ENCODE measurements around the gene SYNGR2.
"Not testable (repeated sequence)": the region's sequence is repeated elsewhere in the genome, so short reads cannot be mapped to it uniquely, and the experiment has no call there.

Gene SYNGR2

GRCh38 chr17:78159575-78160158, 8.7 kb upstream of the SYNGR2 start:
- H3K4me1 Mint-ChIP-seq, result no peaks in the 10 kb centered on the region
- H3K27me3 Mint-ChIP-seq, result no peaks in the 10 kb centered on the region
- no peak overlapping the region for H3K27ac Mint-ChIP-seq (ENCODE audit: low read depth)
- peaks cover 2% of the 10 kb centered on the region for H3K36me3 Mint-ChIP-seq (ENCODE audit: insufficient read depth)
- no peak overlapping the region for H3K4me3 Mint-ChIP-seq
- DNase-seq (ENCODE audit: low spot score in 2 of 2), result no peak
- ATAC-seq (replicated peaks; ENCODE audit: extremely low read depth, poor library complexity, severe bottlenecking), result no peak
- no peaks in the 10 kb centered on the region for H3K9me3 Mint-ChIP-seq

GRCh38 chr17:78163881-78164747, 4.3 kb upstream of the SYNGR2 start:
- Mint-ChIP-seq H3K4me3 (no peak overlapping the region), H3K4me1 (no peaks in the 10 kb centered on the region), H3K9me3 (no peaks in the 10 kb centered on the region), H3K36me3 (ENCODE audit: insufficient read depth) (peaks cover 4% of the 10 kb centered on the region), H3K27me3 (no peaks in the 10 kb centered on the region), H3K27ac (ENCODE audit: low read depth) (no peak overlapping the region)
- ATAC-seq (replicated peaks; ENCODE audit: extremely low read depth, poor library complexity, severe bottlenecking) (no peak), DNase-seq (ENCODE audit: low spot score in 2 of 2) (no peak)

GRCh38 chr17:78164748-78165607, 3.4 kb upstream of the SYNGR2 start:
- Mint-ChIP-seq H3K9me3 (no peaks in the 10 kb centered on the region), H3K36me3 (ENCODE audit: insufficient read depth) (peaks cover 6% of the 10 kb centered on the region), H3K27me3 (no peaks in the 10 kb centered on the region), H3K27ac (ENCODE audit: low read depth) (no peak overlapping the region), H3K4me3 (no peak overlapping the region), H3K4me1 (peaks cover 8% of the 10 kb centered on the region)
- DNase-seq (ENCODE audit: low spot score in 2 of 2) (no peak), ATAC-seq (replicated peaks; ENCODE audit: extremely low read depth, poor library complexity, severe bottlenecking) (no peak)

- H3K4me1 Mint-ChIP-seq, result peaks cover 17% of the 10 kb centered on the region
- peaks cover 13% of the 10 kb centered on the region for H3K36me3 Mint-ChIP-seq (ENCODE audit: insufficient read depth)
- DNase-seq (ENCODE audit: low spot score in 2 of 2) (no peak), ATAC-seq (replicated peaks; ENCODE audit: extremely low read depth, poor library complexity, severe bottlenecking) (no peak)
- no peaks in the 10 kb centered on the region for H3K27me3 Mint-ChIP-seq
- H3K27ac Mint-ChIP-seq (ENCODE audit: low read depth), result no peak overlapping the region
- H3K9me3 Mint-ChIP-seq, result no peaks in the 10 kb centered on the region
- H3K4me3 Mint-ChIP-seq, result no peak overlapping the region
These were observed 2.0 kb upstream of the SYNGR2 start for GRCh38 chr17:78166416-78166815.

GRCh38 chr17:78168903-78169793, 767 bp downstream of the SYNGR2 start:
- no peak for DNase-seq (ENCODE audit: low spot score in 2 of 2)

GRCh38 chr17:78170692-78171590, 2.6 kb downstream of the SYNGR2 start:
- no peak for DNase-seq (ENCODE audit: low spot score in 2 of 2)
- Mint-ChIP-seq H3K4me3 (peak overlapping the region; percentile 71), H3K36me3 (ENCODE audit: insufficient read depth) (peaks cover 20% of the 10 kb centered on the region), H3K4me1 (peaks cover 47% of the 10 kb centered on the region), H3K27ac (ENCODE audit: low read depth) (peak overlapping the region; percentile 64), H3K9me3 (no peaks in the 10 kb centered on the region), H3K27me3 (no peaks in the 10 kb centered on the region)
- ATAC-seq (replicated peaks; ENCODE audit: extremely low read depth, poor library complexity, severe bottlenecking), result no peak

More at GRCh38 chr17:78168903-78169793, 767 bp downstream of the SYNGR2 start:
- Mint-ChIP-seq H3K4me1 (peaks cover 45% of the 10 kb centered on the region), H3K27me3 (no peaks in the 10 kb centered on the region), H3K27ac (ENCODE audit: low read depth) (peak overlapping the region; percentile 64), H3K9me3 (no peaks in the 10 kb centered on the region), H3K36me3 (ENCODE audit: insufficient read depth) (peaks cover 17% of the 10 kb centered on the region), H3K4me3 (peak overlapping the region; percentile 71)
- ATAC-seq (replicated peaks; ENCODE audit: extremely low read depth, poor library complexity, severe bottlenecking), result peak; percentile 28

GRCh38 chr17:78171591-78172248, 3.3 kb downstream of the SYNGR2 start:
- not testable (repeated sequence) for ATAC-seq (replicated peaks; ENCODE audit: extremely low read depth, poor library complexity, severe bottlenecking); H3K9me3 Mint-ChIP-seq; H3K27me3 Mint-ChIP-seq; DNase-seq (ENCODE audit: low spot score in 2 of 2)
- Mint-ChIP-seq H3K4me1 (peaks cover 54% of the 10 kb centered on the region), H3K27ac (ENCODE audit: low read depth) (peak overlapping the region; percentile 38), H3K4me3 (peak overlapping the region; percentile 20), H3K36me3 (ENCODE audit: insufficient read depth) (peaks cover 20% of the 10 kb centered on the region)

GRCh38 chr17:78172249-78173051, 4.1 kb downstream of the SYNGR2 start:
- H3K4me1 Mint-ChIP-seq, result peaks cover 59% of the 10 kb centered on the region
- peak overlapping the region; percentile 20 for H3K4me3 Mint-ChIP-seq
- ATAC-seq (replicated peaks; ENCODE audit: extremely low read depth, poor library complexity, severe bottlenecking) (no peak), DNase-seq (ENCODE audit: low spot score in 2 of 2) (no peak)
- H3K36me3 Mint-ChIP-seq (ENCODE audit: insufficient read depth), result peaks cover 20% of the 10 kb centered on the region
- H3K9me3 Mint-ChIP-seq, result no peaks in the 10 kb centered on the region
- no peaks in the 10 kb centered on the region for H3K27me3 Mint-ChIP-seq
- H3K27ac Mint-ChIP-seq (ENCODE audit: low read depth), result peak overlapping the region; percentile 38

GRCh38 chr17:78173097-78173715, 4.8 kb downstream of the SYNGR2 start:
- DNase-seq (ENCODE audit: low spot score in 2 of 2), result no peak
- Mint-ChIP-seq H3K4me1 (peaks cover 59% of the 10 kb centered on the region), H3K9me3 (no peaks in the 10 kb centered on the region)

GRCh38 chr17:78174346-78174869, 6.0 kb downstream of the SYNGR2 start:
- H3K4me1 Mint-ChIP-seq, result peaks cover 57% of the 10 kb centered on the region
- H3K4me3 Mint-ChIP-seq, result no peak overlapping the region
- no peaks in the 10 kb centered on the region for H3K9me3 Mint-ChIP-seq
- H3K27ac Mint-ChIP-seq (ENCODE audit: low read depth), result peak overlapping the region; percentile 92
- no peak for DNase-seq (ENCODE audit: low spot score in 2 of 2)
- H3K27me3 Mint-ChIP-seq, result no peaks in the 10 kb centered on the region
- H3K36me3 Mint-ChIP-seq (ENCODE audit: insufficient read depth), result peaks cover 16% of the 10 kb centered on the region
- no peak for ATAC-seq (replicated peaks; ENCODE audit: extremely low read depth, poor library complexity, severe bottlenecking)

More at GRCh38 chr17:78173097-78173715, 4.8 kb downstream of the SYNGR2 start:
- H3K27ac Mint-ChIP-seq (ENCODE audit: low read depth), result peak overlapping the region; percentile 92
- H3K4me3 Mint-ChIP-seq, result peak overlapping the region; percentile 34
- peak; percentile 61 for ATAC-seq (replicated peaks; ENCODE audit: extremely low read depth, poor library complexity, severe bottlenecking)
- H3K27me3 Mint-ChIP-seq, result no peaks in the 10 kb centered on the region
- H3K36me3 Mint-ChIP-seq (ENCODE audit: insufficient read depth), result peaks cover 20% of the 10 kb centered on the region
